HepG2 (cell line): ENCODE results near the gene SINHCAF. TPM values are rescaled to one million over a fixed set of nuclear protein-coding genes. Genes with fewer than 3 reads are reported as not detected.

Experiments
- ATF4 ChIP-seq, 2 experiments: fragments of 450-650 bp in 1 of 2; sonication (generic) in 1 of 2; formaldehyde crosslinking; IDR thresholded peaks; 2 replicates each; pipeline versions ENCODE4 v1.5.0 to v1.8.0; 2020 to 2022; ENCODE audit warnings: mild to moderate bottlenecking in 1 of 2, missing genetic modification reagents in 1 of 2
- CENPT ChIP-seq: sonication (generic); formaldehyde crosslinking; IDR thresholded peaks from 2 replicates; pipeline ENCODE4 v1.8.0; 2022; ENCODE audit warnings: low read depth, mild to moderate bottlenecking, moderate library complexity, missing genetic modification reagents
- CREB1 ChIP-seq, 2 experiments: fragments of 450-650 bp in 1 of 2; IDR thresholded peaks; 2 replicates each; pipeline ENCODE4 v1.6.1; 2016 to 2017; ENCODE audit warnings: control low read depth in 1 of 2, mild to moderate bottlenecking in 1 of 2, missing compliant biosample characterization in 1 of 2, missing genetic modification characterization in 1 of 2
- FOXA3 ChIP-seq: IDR thresholded peaks from 2 replicates; pipeline ENCODE4 v1.6.1; 2016; ENCODE audit warnings: missing genetic modification reagents, missing compliant biosample characterization
- GRHL1 ChIP-seq: sonication (generic); formaldehyde crosslinking; conservative IDR thresholded peaks from 2 replicates; pipeline ENCODE4 v1.8.0; 2022; ENCODE audit warnings: missing genetic modification reagents
- HMGXB4 ChIP-seq, 2 experiments: sonication (generic) in 1 of 2; formaldehyde crosslinking in 1 of 2; IDR thresholded peaks; 2 replicates each; pipeline versions ENCODE4 v1.4.0 to v1.6.1; 2018 to 2020; ENCODE audit warnings: missing genetic modification reagents in 2 of 2, borderline replicate concordance in 1 of 2, low read depth in 1 of 2, mild to moderate bottlenecking in 1 of 2, missing biosample characterization in 1 of 2
- HNRNPL ChIP-seq: fragments of 200-400 bp; formaldehyde crosslinking; IDR thresholded peaks from 2 replicates; pipeline ENCODE4 v1.6.1; 2017; ENCODE audit warnings: mild to moderate bottlenecking, low read depth, low read length
- PHF21A ChIP-seq: sonication (generic); formaldehyde crosslinking; IDR thresholded peaks from 2 replicates; pipeline ENCODE4 v1.5.0; 2020; ENCODE audit warnings: mild to moderate bottlenecking, missing genetic modification reagents
- POGZ ChIP-seq: sonication (generic); formaldehyde crosslinking; IDR thresholded peaks from 2 replicates; pipeline ENCODE4 v1.4.0; 2020; ENCODE audit warnings: mild to moderate bottlenecking, missing genetic modification reagents
- POLR2G ChIP-seq: fragments of 200-400 bp; formaldehyde crosslinking; IDR thresholded peaks from 2 replicates; pipeline ENCODE4 v1.6.1; 2018; ENCODE audit warnings: mild to moderate bottlenecking, low read depth, low read length, moderate library complexity
- RFXANK ChIP-seq: IDR thresholded peaks from 2 replicates; pipeline ENCODE4 v1.6.1; 2016
- RORA ChIP-seq: sonication (generic); formaldehyde crosslinking; IDR thresholded peaks from 2 replicates; pipeline ENCODE4 v1.5.0; 2020; ENCODE audit warnings: mild to moderate bottlenecking, missing genetic modification reagents, moderate library complexity
- STAT5B ChIP-seq: sonication (generic); formaldehyde crosslinking; IDR thresholded peaks from 2 replicates; pipeline ENCODE4 v1.4.0; 2020; ENCODE audit warnings: missing genetic modification reagents
- THAP11 ChIP-seq: IDR thresholded peaks from 2 replicates; pipeline ENCODE4 v1.6.1; 2016; ENCODE audit warnings: missing biosample characterization, missing genetic modification reagents
- WIZ ChIP-seq: sonication (generic); formaldehyde crosslinking; IDR thresholded peaks from 2 replicates; pipeline ENCODE4 v1.5.1; 2020; ENCODE audit warnings: mild to moderate bottlenecking, missing genetic modification reagents
- ZBTB7B ChIP-seq: sonication (generic); formaldehyde crosslinking; IDR thresholded peaks from 2 replicates; pipeline ENCODE4 v1.4.0; 2020; ENCODE audit warnings: missing genetic modification reagents
- ZNF263 ChIP-seq: sonication (generic); formaldehyde crosslinking; IDR thresholded peaks from 2 replicates; pipeline ENCODE4 v1.4.0; 2020; ENCODE audit warnings: missing genetic modification reagents
- ZNF543 ChIP-seq: sonication (generic); formaldehyde crosslinking; IDR thresholded peaks from 2 replicates; pipeline ENCODE4 v1.4.0; 2020; ENCODE audit warnings: mild to moderate bottlenecking, missing genetic modification reagents
- ZNF546 ChIP-seq: sonication (generic); formaldehyde crosslinking; conservative IDR thresholded peaks from 2 replicates; pipeline ENCODE4 v1.8.1; 2023; ENCODE audit warnings: mild to moderate bottlenecking, missing genetic modification reagents
- ZNF652 ChIP-seq: IDR thresholded peaks from 2 replicates; pipeline ENCODE4 v1.6.1; 2016; ENCODE audit warnings: low read depth, borderline replicate concordance
- ZNF687 ChIP-seq: sonication (generic); formaldehyde crosslinking; IDR thresholded peaks from 2 replicates; pipeline ENCODE4 v1.5.1; 2020; ENCODE audit warnings: mild to moderate bottlenecking, missing genetic modification reagents, moderate library complexity
- ZNF703 ChIP-seq: sonication (generic); formaldehyde crosslinking; IDR thresholded peaks from 2 replicates; pipeline ENCODE4 v1.5.1; 2020; ENCODE audit warnings: missing genetic modification reagents, mild to moderate bottlenecking, moderate library complexity, borderline replicate concordance
- ZNF772 ChIP-seq: sonication (generic); formaldehyde crosslinking; IDR thresholded peaks from 2 replicates; pipeline ENCODE4 v1.5.0; 2020; ENCODE audit warnings: mild to moderate bottlenecking, missing genetic modification reagents
- ZNF775 ChIP-seq: sonication (generic); formaldehyde crosslinking; IDR thresholded peaks from 2 replicates; pipeline ENCODE4 v1.4.0; 2020; ENCODE audit warnings: missing genetic modification reagents, mild to moderate bottlenecking, moderate library complexity, borderline replicate concordance
- polyA plus RNA-seq, 8 experiments: library from polyadenylated mRNA; depleted of rRNA in 3 of 8; stranded (reverse) in 7 of 8; unstranded in 1 of 8; fragments of >200 nt; fragmentation: Illumina TruSeq in 4 of 8; extraction: Trizol in 4 of 8; gene quantifications; 2 replicates each; pipeline versions ENCODE4 v1.2.1 to v1.2.3, GENCODE V29; 2011 to 2016; ENCODE audit warnings: low read depth in 4 of 8, missing spikeins in 1 of 8, mixed read lengths in 1 of 8; ENCODE audit not compliant: insufficient read depth in 1 of 8
- total RNA-seq, 5 experiments: library from RNA; depleted of rRNA; stranded (reverse); fragments of >200 nt; fragmentation: Illumina TruSeq; extraction: Trizol; gene quantifications; 2 replicates each; pipeline ENCODE4 v1.2.3, GENCODE V29; 2016; ENCODE audit warnings: low read depth in 1 of 5

SINHCAF gene
- total and polyA plus RNA-seq, 2 of the 13 experiments (the other 11 are each of a cell fraction or from before 2014, with no cell fraction given): 54.6 to 97.8 TPM

GRCh38 chr12:31325524-31325875 is 450 bp downstream of the SINHCAF start (continued):
- TF ChIP-seq ZNF546: no peak
- no peak for TF ChIP-seq THAP11
- TF ChIP-seq CREB1 (IDR thresholded peaks at IDR 0.05): no peak
- no peak for TF ChIP-seq CREB1 (CRISPR knock-in tag; IDR thresholded peaks at IDR 0.05)
- no peak for TF ChIP-seq CENPT (CRISPR knock-in tag)
- TF ChIP-seq ZNF687 (CRISPR knock-in tag): 0 out of 2 replicates have a peak, but pooled peaks have one; percentile 1
- no peak for TF ChIP-seq ZNF263 (CRISPR knock-in tag)
- peak; percentile 47; the same call in 1 of the 2 replicates for TF ChIP-seq WIZ
- TF ChIP-seq PHF21A: no peak
- peak; percentile 3 to 29; a peak in 1 of 4 replicates for TF ChIP-seq HMGXB4 (CRISPR knock-in tag; IDR thresholded peaks at IDR 0.05; ENCODE audit: borderline replicate concordance in 1 of 2, low read depth in 1 of 2)
- no peak for TF ChIP-seq ZNF772 (CRISPR knock-in tag)
- TF ChIP-seq ATF4 (CRISPR knock-in tag; IDR thresholded peaks at IDR 0.05): no peak
- no peak for TF ChIP-seq ZBTB7B
- 0 out of 2 replicates have a peak, but pooled peaks have one; percentile 52 for TF ChIP-seq ZNF703
- TF ChIP-seq GRHL1 (CRISPR knock-in tag): no peak
- no peak for TF ChIP-seq ZNF775 (CRISPR knock-in tag)
- TF ChIP-seq FOXA3: no peak
- no peak for TF ChIP-seq POLR2G
- no peak for TF ChIP-seq HNRNPL
- no peak for TF ChIP-seq ZNF543 (CRISPR knock-in tag)
- no peak for TF ChIP-seq ZNF652 (CRISPR knock-in tag)
- TF ChIP-seq POGZ: no peak
- TF ChIP-seq RFXANK: 0 out of 2 replicates have a peak, but pooled peaks have one; percentile 6
- no peak for TF ChIP-seq STAT5B (CRISPR knock-in tag)
- TF ChIP-seq RORA: no peak
